GM21786 (cell line): ENCODE data around the gene BOK.

Experiments used
- ATAC-seq: cut with Tn5 transposase; IDR thresholded peaks from one replicate; pipeline ENCODE4 v1.9.1; 2021; ENCODE audit not compliant: unreplicated experiment

Gene BOK

GRCh38 chr2:241538838-241539615 is 19.5 kb upstream of the BOK start:
- no peak for ATAC-seq

GRCh38 chr2:241539616-241540374 is 18.8 kb upstream of the BOK start:
- no peak for ATAC-seq

- no peak for ATAC-seq
These were observed 18.2 kb upstream of the BOK start for GRCh38 chr2:241540401-241540770.

GRCh38 chr2:241540771-241541561 is 17.6 kb upstream of the BOK start:
- ATAC-seq, result no peak

GRCh38 chr2:241541564-241542277 is 16.8 kb upstream of the BOK start:
- ATAC-seq, result no peak

GRCh38 chr2:241542278-241542605 is 16.3 kb upstream of the BOK start:
- no peak for ATAC-seq

GRCh38 chr2:241545106-241545505 is 13.4 kb upstream of the BOK start:
- ATAC-seq, result no peak

- ATAC-seq, result no peak
These were observed 12.7 kb upstream of the BOK start for GRCh38 chr2:241545523-241546473.

- ATAC-seq, result no peak
These were observed 11.6 kb upstream of the BOK start for GRCh38 chr2:241546771-241547498.

- no peak for ATAC-seq
These were observed 10.6 kb upstream of the BOK start for GRCh38 chr2:241547781-241548450.

GRCh38 chr2:241548451-241548835 is 10.1 kb upstream of the BOK start:
- no peak for ATAC-seq

- ATAC-seq, result no peak
These were observed 7.6 kb upstream of the BOK start for GRCh38 chr2:241550616-241551580.

- no peak for ATAC-seq
These were observed 6.9 kb upstream of the BOK start for GRCh38 chr2:241551599-241551997.

GRCh38 chr2:241551998-241552737 is 6.4 kb upstream of the BOK start:
- no peak for ATAC-seq

- ATAC-seq, result no peak
These were observed 5.1 kb upstream of the BOK start for GRCh38 chr2:241553512-241553830.

GRCh38 chr2:241553981-241554380 is 4.6 kb upstream of the BOK start:
- ATAC-seq, result no peak

- no peak for ATAC-seq
These were observed 3.8 kb upstream of the BOK start for GRCh38 chr2:241554610-241555322.
